ENCODE data around the gene DHH. TPM values are rescaled to one million over a fixed set of nuclear protein-coding genes. Genes with fewer than 3 reads are reported as not detected.

The DHH gene
- total and polyA plus RNA-seq, 8 donors, result 0.10 to 1.1 (median 0.22) TPM; not detected in 2

GRCh38 chr12:49088150-49088931, 6.3 kb downstream of the DHH start:
- H3K4me1 ChIP-seq, result peaks cover 34 to 54% (median 48%) of the 10 kb centered on the region in 4 donors

GRCh38 chr12:49086116-49086515, 8.5 kb downstream of the DHH start:
- intact Hi-C loops (cut with DNase I; ENCODE audit: low total_unique reads), result no loop called here
- H3K4me1 ChIP-seq, result peaks cover 21 to 35% (median 30%) of the 10 kb centered on the region in 4 donors
- no peaks in the 10 kb centered on the region for H3K9me3 ChIP-seq
- no peak overlapping the region for H3K4me3 ChIP-seq
- TF ChIP-seq POLR2A (IDR thresholded peaks at IDR 0.05), result no peak
- TF ChIP-seq CTCF (IDR thresholded peaks at IDR 0.05), result no peak
- no peak for TF ChIP-seq POLR2AphosphoS5 (IDR thresholded peaks at IDR 0.05)
- TF ChIP-seq EP300 (IDR thresholded peaks at IDR 0.05), result no peak
- 51 to 83% (median 80%) methylated on average over 3 of the region's 3 CpGs for WGBS, 5 donors
- H3K36me3 ChIP-seq, result no peaks in the 10 kb centered on the region
- no peak overlapping the region for H3K27ac ChIP-seq
- peaks cover 6 to 29% (median 23%) of the 10 kb centered on the region in 3 donors for H3K27me3 ChIP-seq
- DNase-seq, result no peak

More at GRCh38 chr12:49088150-49088931, 6.3 kb downstream of the DHH start:
- DNase-seq, result peak; percentile 66 to 95
- TF ChIP-seq EP300 (IDR thresholded peaks at IDR 0.05), result no peak
- TF ChIP-seq CTCF (IDR thresholded peaks at IDR 0.05), result peak in 5 of 7 experiments; percentile 78 to 91 (median 85)
- TF ChIP-seq POLR2AphosphoS5 (IDR thresholded peaks at IDR 0.05), result peak in 1 of 3 donors; percentile 76
- no peak for TF ChIP-seq POLR2A (IDR thresholded peaks at IDR 0.05)
- 1 to 8% (median 2%) methylated on average over 10 to 18 of the region's 18 CpGs for WGBS, 5 donors
- Histone ChIP-seq H3K36me3 (no peaks in the 10 kb centered on the region), H3K27me3 (peaks cover 20 to 51% (median 46%) of the 10 kb centered on the region in 3 donors), H3K9me3 (no peaks in the 10 kb centered on the region), H3K27ac (no peak overlapping the region), H3K4me3 (peak overlapping the region in 2 of 4 donors; percentile 15 to 26)
- intact Hi-C loops (cut with DNase I; ENCODE audit: low total_unique reads), result no loop called here

- Histone ChIP-seq H3K27me3 (peaks cover 0 to 12% (median 6%) of the 10 kb centered on the region in 3 donors), H3K4me1 (peaks cover 6 to 18% (median 13%) of the 10 kb centered on the region in 4 donors), H3K9me3 (no peaks in the 10 kb centered on the region), H3K27ac (no peak overlapping the region), H3K4me3 (no peak overlapping the region), H3K36me3 (no peaks in the 10 kb centered on the region)
- intact Hi-C loops (cut with DNase I; ENCODE audit: low total_unique reads), result no loop called here
- 94 to 99% (median 97%) methylated on average over 3 of the region's 3 CpGs for WGBS, 5 donors
- no peak for TF ChIP-seq EP300 (IDR thresholded peaks at IDR 0.05)
- no peak for TF ChIP-seq POLR2A (IDR thresholded peaks at IDR 0.05)
- TF ChIP-seq POLR2AphosphoS5 (IDR thresholded peaks at IDR 0.05), result no peak
- no peak for TF ChIP-seq CTCF (IDR thresholded peaks at IDR 0.05)
- no peak for DNase-seq
Observed at GRCh38 chr12:49084438-49084837, 10.2 kb downstream of the DHH start.

- no peaks in the 10 kb centered on the region for H3K4me1 ChIP-seq
- WGBS, 5 donors, result 47 to 76% (median 64%) methylated on average over 1 of the region's 1 CpG
- no peaks in the 10 kb centered on the region for H3K27me3 ChIP-seq
- no peaks in the 10 kb centered on the region for H3K9me3 ChIP-seq
- H3K27ac ChIP-seq, result no peak overlapping the region
- H3K36me3 ChIP-seq, result no peaks in the 10 kb centered on the region
- H3K4me3 ChIP-seq, result no peak overlapping the region
- no peak for DNase-seq
- no peak for TF ChIP-seq POLR2A (IDR thresholded peaks at IDR 0.05)
- no peak for TF ChIP-seq EP300 (IDR thresholded peaks at IDR 0.05)
- no peak for TF ChIP-seq CTCF (IDR thresholded peaks at IDR 0.05)
- TF ChIP-seq POLR2AphosphoS5 (IDR thresholded peaks at IDR 0.05), result no peak
- intact Hi-C loops (cut with DNase I; ENCODE audit: low total_unique reads), result no loop called here
Observed at GRCh38 chr12:49079793-49080192, 14.8 kb downstream of the DHH start.
